ENCODE results near the gene PITPNC1.

The PITPNC1 gene

DNA sequence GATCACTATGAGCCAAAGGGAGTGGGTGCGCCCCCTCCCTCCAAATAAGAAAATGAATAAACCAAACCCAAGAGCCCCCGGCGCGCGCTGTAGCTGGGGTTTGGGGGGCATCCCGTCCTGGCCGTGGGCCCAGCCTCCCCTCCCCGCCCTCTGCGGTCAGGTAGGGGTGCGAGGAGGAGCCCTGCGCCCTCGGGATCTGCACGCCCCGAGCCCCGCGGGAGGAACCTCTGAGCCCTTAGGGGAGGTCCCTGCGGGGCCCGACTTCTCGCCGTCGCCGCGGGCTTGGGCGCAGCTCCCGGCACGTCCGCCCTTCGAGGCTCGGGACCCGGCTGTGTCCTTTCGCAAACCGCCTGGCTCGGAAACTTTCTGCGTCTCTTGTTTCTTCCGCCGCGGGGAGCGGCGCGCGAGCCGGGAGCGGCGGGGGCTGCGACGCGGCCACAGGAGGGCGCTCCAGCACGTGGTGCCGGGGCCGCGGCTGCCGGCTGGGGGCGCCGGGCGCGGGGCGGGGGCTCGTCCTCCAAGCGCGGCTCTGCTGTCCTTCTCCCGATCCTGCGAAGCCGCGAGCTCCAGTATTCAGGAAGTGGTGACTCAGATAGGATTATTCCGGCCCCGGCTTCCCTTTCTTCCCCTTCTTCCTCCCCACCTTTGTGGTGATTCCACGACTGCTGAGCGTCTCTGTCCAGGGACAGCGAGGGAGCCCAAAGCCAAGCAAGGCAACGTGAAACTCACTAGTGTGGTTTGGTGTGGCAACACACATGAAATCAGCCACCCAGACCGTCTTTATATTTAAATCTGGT is 1.6 kb downstream of the PITPNC1 start:
- peaks cover 7% of the 10 kb centered on the region for H3K4me1 ChIP-seq
- H2AFZ ChIP-seq: peak overlapping the region; percentile 92
- H3K27me3 ChIP-seq (ENCODE audit: control insufficient read depth, insufficient read depth, low read length): no peaks in the 10 kb centered on the region

DNA sequence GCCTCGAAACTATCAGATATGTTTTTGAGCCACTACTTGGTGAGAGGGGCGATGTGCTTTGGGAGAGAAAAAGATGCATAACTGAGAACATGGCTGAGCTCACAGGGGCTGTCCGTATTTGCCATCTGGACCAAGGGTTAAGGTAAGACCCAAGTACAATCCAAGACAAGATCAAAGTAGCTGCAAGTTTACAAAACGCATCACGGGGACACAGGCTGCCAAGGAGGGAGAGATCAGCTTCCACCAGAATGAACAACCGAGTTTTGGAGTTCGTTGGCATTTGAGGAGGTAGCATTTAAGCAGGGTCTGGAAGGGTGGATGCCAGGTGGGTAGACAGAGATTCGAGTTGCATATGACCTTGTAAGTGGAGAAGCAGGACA is 2.2 kb downstream of the PITPNC1 start:
- Histone ChIP-seq H3K9me3 (ENCODE audit: control insufficient read depth, low read length) (no peaks in the 10 kb centered on the region), H3K79me2 (no peaks in the 10 kb centered on the region), H2AFZ (peak overlapping the region; percentile 92), H3K4me1 (peaks cover 7% of the 10 kb centered on the region), H3K27ac (peak overlapping the region; percentile 58), H3K36me3 (ENCODE audit: control insufficient read depth, insufficient read depth, low read length) (no peaks in the 10 kb centered on the region), H3K9ac (no peak overlapping the region), H3K4me2 (ENCODE audit: low read length) (peak overlapping the region; percentile 96), H3K4me3 (ENCODE audit: low read depth, low read length) (peak overlapping the region; percentile 78), H3K27me3 (ENCODE audit: control insufficient read depth, insufficient read depth, low read length) (no peaks in the 10 kb centered on the region)
- TF ChIP-seq, protein P1, sequence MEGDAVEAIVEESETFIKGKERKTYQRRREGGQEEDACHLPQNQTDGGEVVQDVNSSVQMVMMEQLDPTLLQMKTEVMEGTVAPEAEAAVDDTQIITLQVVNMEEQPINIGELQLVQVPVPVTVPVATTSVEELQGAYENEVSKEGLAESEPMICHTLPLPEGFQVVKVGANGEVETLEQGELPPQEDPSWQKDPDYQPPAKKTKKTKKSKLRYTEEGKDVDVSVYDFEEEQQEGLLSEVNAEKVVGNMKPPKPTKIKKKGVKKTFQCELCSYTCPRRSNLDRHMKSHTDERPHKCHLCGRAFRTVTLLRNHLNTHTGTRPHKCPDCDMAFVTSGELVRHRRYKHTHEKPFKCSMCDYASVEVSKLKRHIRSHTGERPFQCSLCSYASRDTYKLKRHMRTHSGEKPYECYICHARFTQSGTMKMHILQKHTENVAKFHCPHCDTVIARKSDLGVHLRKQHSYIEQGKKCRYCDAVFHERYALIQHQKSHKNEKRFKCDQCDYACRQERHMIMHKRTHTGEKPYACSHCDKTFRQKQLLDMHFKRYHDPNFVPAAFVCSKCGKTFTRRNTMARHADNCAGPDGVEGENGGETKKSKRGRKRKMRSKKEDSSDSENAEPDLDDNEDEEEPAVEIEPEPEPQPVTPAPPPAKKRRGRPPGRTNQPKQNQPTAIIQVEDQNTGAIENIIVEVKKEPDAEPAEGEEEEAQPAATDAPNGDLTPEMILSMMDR (IDR thresholded peaks at IDR 0.05): no peak

More for the DNA sequence above, 1.6 kb downstream of the PITPNC1 start:
- Histone ChIP-seq H3K4me3 (ENCODE audit: low read depth, low read length) (peak overlapping the region; percentile 78), H3K36me3 (ENCODE audit: control insufficient read depth, insufficient read depth, low read length) (no peaks in the 10 kb centered on the region), H3K9me3 (ENCODE audit: control insufficient read depth, low read length) (no peaks in the 10 kb centered on the region), H3K4me2 (ENCODE audit: low read length) (peak overlapping the region; percentile 96), H3K9ac (peak overlapping the region; percentile 44), H3K27ac (peak overlapping the region; percentile 68), H3K79me2 (no peaks in the 10 kb centered on the region)
- TF ChIP-seq, protein P1 (IDR thresholded peaks at IDR 0.05): peak; percentile 22

DNA sequence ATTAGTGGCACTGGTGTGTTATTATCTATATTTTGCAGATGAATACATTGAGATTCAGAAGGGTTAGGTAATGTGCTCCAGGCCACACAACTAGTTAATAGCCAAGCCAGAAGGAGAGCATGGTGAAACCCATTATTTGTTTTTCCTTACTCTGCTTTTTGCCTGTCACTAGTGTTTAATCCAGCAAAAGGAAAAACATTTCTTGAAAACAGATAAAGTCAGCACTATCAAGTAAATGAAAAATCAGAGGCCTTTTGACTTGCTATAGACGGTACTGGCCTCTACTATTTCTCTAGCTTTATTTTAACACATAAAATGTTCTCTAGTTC is 4.8 kb downstream of the PITPNC1 start:
- H3K9me3 ChIP-seq (ENCODE audit: control insufficient read depth, low read length): no peaks in the 10 kb centered on the region
- H2AFZ ChIP-seq: no peak overlapping the region
- no peaks in the 10 kb centered on the region for H3K27me3 ChIP-seq (ENCODE audit: control insufficient read depth, insufficient read depth, low read length)
- peaks cover 3% of the 10 kb centered on the region for H3K4me1 ChIP-seq
- no peak overlapping the region for H3K9ac ChIP-seq
- TF ChIP-seq, protein P1 (IDR thresholded peaks at IDR 0.05): no peak
- H3K79me2 ChIP-seq: no peaks in the 10 kb centered on the region
- no peak overlapping the region for H3K4me3 ChIP-seq (ENCODE audit: low read depth, low read length)
- no peaks in the 10 kb centered on the region for H3K36me3 ChIP-seq (ENCODE audit: control insufficient read depth, insufficient read depth, low read length)
- no peak overlapping the region for H3K27ac ChIP-seq
- H3K4me2 ChIP-seq (ENCODE audit: low read length): no peak overlapping the region

DNA sequence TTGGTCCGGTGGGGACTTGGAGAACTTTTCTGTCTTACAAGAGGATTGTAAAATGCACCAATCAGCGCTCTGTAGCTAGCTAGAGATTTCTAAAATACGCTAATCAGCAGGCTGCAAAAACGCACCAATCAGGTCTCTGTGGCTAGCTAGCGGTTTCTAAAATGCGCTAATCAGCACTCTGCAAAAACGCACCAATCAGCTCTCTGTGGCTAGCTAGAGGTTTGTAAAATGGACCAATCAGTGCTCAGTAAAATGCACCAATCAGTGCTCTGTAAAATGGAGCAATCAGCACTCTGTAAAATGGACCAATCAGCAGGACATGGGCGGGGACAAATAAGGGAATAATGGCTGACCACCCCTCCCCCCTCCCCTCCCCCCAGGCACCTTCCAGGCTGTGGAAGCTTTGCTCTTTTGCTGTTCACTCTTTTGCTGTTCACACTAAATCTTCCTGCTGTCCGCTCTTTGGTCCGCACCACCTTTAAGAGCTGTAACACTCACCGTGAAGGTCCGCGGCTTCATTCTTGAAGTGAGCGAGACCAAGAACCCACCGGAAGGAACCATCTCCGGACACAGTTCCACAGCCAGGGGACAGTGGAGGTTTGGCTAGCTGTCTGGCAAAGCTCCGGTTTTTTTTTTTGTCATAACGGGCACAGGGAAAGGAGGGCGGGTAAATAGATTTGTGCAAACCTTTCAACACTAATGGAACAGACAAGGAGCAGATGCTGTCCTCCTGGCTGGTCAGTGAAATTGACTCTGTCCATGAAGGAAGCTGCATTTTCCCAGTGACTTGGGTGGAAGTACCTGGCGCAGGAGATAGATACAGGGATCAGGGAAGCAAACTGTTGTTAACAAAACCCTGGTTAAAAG is 8.3 kb downstream of the PITPNC1 start:
- Histone ChIP-seq H3K9me3 (ENCODE audit: control insufficient read depth, low read length) (no peaks in the 10 kb centered on the region), H3K36me3 (ENCODE audit: control insufficient read depth, insufficient read depth, low read length) (no peaks in the 10 kb centered on the region), H3K4me2 (ENCODE audit: low read length) (no peak overlapping the region), H2AFZ (no peak overlapping the region), H3K9ac (no peak overlapping the region), H3K27ac (no peak overlapping the region), H3K4me1 (no peaks in the 10 kb centered on the region), H3K4me3 (ENCODE audit: low read depth, low read length) (no peak overlapping the region), H3K27me3 (ENCODE audit: control insufficient read depth, insufficient read depth, low read length) (no peaks in the 10 kb centered on the region), H3K79me2 (no peaks in the 10 kb centered on the region)
- TF ChIP-seq, protein P1 (IDR thresholded peaks at IDR 0.05): no peak
